Left ventricle myocardium superior (tissue), 1 donor: ENCODE data around the gene CARMIL1. TPM values are rescaled to one million over a fixed set of nuclear protein-coding genes. Genes with fewer than 3 reads are reported as not detected.
A peak's percentile ranks its signal among the peaks of the same experiment; 100 is the strongest.

ENCODE experiments used
- ATAC-seq: fragments of 200-7000 bp; cut with Tn5 transposase; one replicate; pipeline ENCODE4 v1.9.1; 2020; ENCODE audit warnings: mild to moderate bottlenecking, moderate library complexity
- DNase-seq: peaks from one replicate; pipeline ENCODE4 v3.0.0-alpha.2; 2020
- intact Hi-C: fragments of 100-400 bp; cut with micrococcal nuclease; formaldehyde crosslinking; loops from one replicate; pipeline ENCODE4 v1.11.0; 2022
- total RNA-seq: library from RNA; stranded (reverse); fragmentation: NEBNext Ultra II Directional; extraction: Animal tissue kit (Norgen Biotek cat#: 25700); gene quantifications from one replicate; pipeline ENCODE4 v1.2.1, GENCODE V29; 2021
- donor health status: DM: no; HTN: yes; CAD: no; lungs with severe emphysema.

CARMIL1 gene
- total RNA-seq, 1 donor from 2014 or later: 4.7 TPM

GRCh38 chr6:25327432-25327831 lies 48.3 kb downstream of the CARMIL1 start:
- DNase-seq (no peak), ATAC-seq (no peak)
- intact Hi-C loops: no loop called here

GRCh38 chr6:25329161-25329817 lies 50.1 kb downstream of the CARMIL1 start:
- no peak for ATAC-seq
- intact Hi-C loops: no loop called here
- DNase-seq: no peak

- intact Hi-C loops: no loop called here
- ATAC-seq (no peak), DNase-seq (no peak)
Measured at GRCh38 chr6:25329982-25330381, 50.8 kb downstream of the CARMIL1 start.

GRCh38 chr6:25330796-25331685 lies 51.9 kb downstream of the CARMIL1 start:
- peak; percentile 28 for ATAC-seq
- DNase-seq: no peak
- intact Hi-C loops: no loop called here

- no peak for DNase-seq
- intact Hi-C loops: no loop called here
- no peak for ATAC-seq
Measured at GRCh38 chr6:25332165-25332564, 53.0 kb downstream of the CARMIL1 start.

GRCh38 chr6:25332655-25333071 lies 53.5 kb downstream of the CARMIL1 start:
- peak; percentile 40 for ATAC-seq
- intact Hi-C loops: no loop called here
- DNase-seq: no peak

- intact Hi-C loops: no loop called here
- no peak for ATAC-seq
Measured at GRCh38 chr6:25333471-25333870, 54.3 kb downstream of the CARMIL1 start.

GRCh38 chr6:25334793-25335192 lies 55.6 kb downstream of the CARMIL1 start:
- ATAC-seq: no peak
- intact Hi-C loops: no loop called here
- no peak for DNase-seq

More at GRCh38 chr6:25333471-25333870, 54.3 kb downstream of the CARMIL1 start:
- DNase-seq: no peak

GRCh38 chr6:25336996-25337395 lies 57.8 kb downstream of the CARMIL1 start:
- intact Hi-C loops: no loop called here
- ATAC-seq (no peak), DNase-seq (no peak)

GRCh38 chr6:25337431-25337830 lies 58.3 kb downstream of the CARMIL1 start:
- DNase-seq (no peak), ATAC-seq (no peak)
- intact Hi-C loops: no loop called here

- no peak for DNase-seq
- ATAC-seq: no peak
- intact Hi-C loops: no loop called here
Measured at GRCh38 chr6:25340431-25341202, 61.4 kb downstream of the CARMIL1 start.

- intact Hi-C loops: no loop called here
- ATAC-seq (no peak), DNase-seq (no peak)
Measured at GRCh38 chr6:25341203-25341552, 62.0 kb downstream of the CARMIL1 start.

- no peak for DNase-seq
- intact Hi-C loops: no loop called here
- ATAC-seq: no peak
Measured at GRCh38 chr6:25341923-25342619, 62.9 kb downstream of the CARMIL1 start.

GRCh38 chr6:25342802-25343201 lies 63.6 kb downstream of the CARMIL1 start:
- ATAC-seq (no peak), DNase-seq (no peak)
- intact Hi-C loops: no loop called here

- intact Hi-C loops: no loop called here
- DNase-seq (no peak), ATAC-seq (no peak)
Measured at GRCh38 chr6:25343984-25344383, 64.8 kb downstream of the CARMIL1 start.

- no peak for DNase-seq
- intact Hi-C loops: no loop called here
- ATAC-seq: no peak
Measured at GRCh38 chr6:25344827-25345226, 65.7 kb downstream of the CARMIL1 start.

- ATAC-seq (no peak), DNase-seq (no peak)
- intact Hi-C loops: no loop called here
Measured at GRCh38 chr6:25346064-25346463, 66.9 kb downstream of the CARMIL1 start.

GRCh38 chr6:25350573-25350972 lies 71.4 kb downstream of the CARMIL1 start:
- no peak for DNase-seq
- intact Hi-C loops: no loop called here
- no peak for ATAC-seq

- DNase-seq (no peak), ATAC-seq (no peak)
- intact Hi-C loops: no loop called here
Measured at GRCh38 chr6:25351485-25351884, 72.3 kb downstream of the CARMIL1 start.
